MCF 10A (cell line): Measurements from ENCODE around the gene ATP23. TPM values are rescaled to one million over a fixed set of nuclear protein-coding genes. Genes with fewer than 3 reads are reported as not detected.

ENCODE experiments used
- BruUV-seq: library from RNA; stranded (reverse); fragments of 400-500 nt; replicated peaks from 2 replicates; lab custom pipeline; 2021; lab: Mats Ljungman, UMichigan
- CTCF ChIA-PET: fragments of 300-600 bp; sonication (Branson Sonifier 250); formaldehyde crosslinking; extraction: SDS; loops from one replicate; lab custom pipeline; 2021; ENCODE audit warnings: antibody characterized with exemption, inconsistent platforms; lab: Yijun Ruan, JAX
- POLR2A ChIA-PET: fragments of 300-600, 350-650 bp; sonication (Branson Sonifier 250); formaldehyde crosslinking; extraction: SDS; loops from one replicate; lab custom pipeline; 2020; ENCODE audit warnings: antibody characterized with exemption, inconsistent platforms; lab: Yijun Ruan, JAX
- DNase-seq: peaks from one replicate; pipeline ENCODE4 v3.0.0-alpha.2; 2018; ENCODE audit not compliant: unreplicated experiment
- H3K27ac Mint-ChIP-seq: one replicate; pipeline ENCODE4 v1.8.0; 2022; ENCODE audit warnings: mild to moderate bottlenecking, low read depth, mixed read lengths; ENCODE audit not compliant: unreplicated experiment
- H3K27me3 Mint-ChIP-seq: one replicate; pipeline ENCODE4 v1.8.0; 2022; ENCODE audit warnings: mixed read lengths; ENCODE audit not compliant: insufficient read depth, unreplicated experiment
- H3K36me3 Mint-ChIP-seq: one replicate; pipeline ENCODE4 v1.8.0; 2022; ENCODE audit warnings: mild to moderate bottlenecking, moderate library complexity, mixed read lengths; ENCODE audit not compliant: insufficient read depth, unreplicated experiment
- H3K4me1 Mint-ChIP-seq: one replicate; pipeline ENCODE4 v1.8.0; 2022; ENCODE audit warnings: mixed read lengths; ENCODE audit not compliant: insufficient read depth, unreplicated experiment
- H3K4me3 Mint-ChIP-seq: one replicate; pipeline ENCODE4 v1.8.0; 2022; ENCODE audit warnings: mild to moderate bottlenecking, moderate library complexity, mixed read lengths; ENCODE audit not compliant: unreplicated experiment
- H3K9me3 Mint-ChIP-seq: one replicate; pipeline ENCODE4 v1.8.0; 2022; ENCODE audit warnings: mixed read lengths; ENCODE audit not compliant: unreplicated experiment
- CTCF ChIP-seq: fragments of 200-600 bp; IDR thresholded peaks from one replicate; pipeline ENCODE4 v1.8.0; 2022; ENCODE audit warnings: antibody characterized with exemption, mild to moderate bottlenecking; ENCODE audit not compliant: unreplicated experiment
- intact Hi-C: fragments of 100-400 bp; cut with micrococcal nuclease; formaldehyde crosslinking; loops from 2 replicates; pipeline ENCODE4 v1.14.1; 2022
- total RNA-seq: library from RNA; stranded (reverse); gene quantifications from 2 replicates; pipeline ENCODE4 v1.2.3, GENCODE V29; 2022

ATP23 gene
- total RNA-seq, 1 experiment from 2014 or later: 3.0 TPM

- ChIA-PET POLR2A (no interaction called here), CTCF (interaction anchor here (1.5 kb wide), 1 partner anchor 86 kb away, joined by 7 read pairs; no protein-coding TSS in a partner anchor)
- H3K27ac Mint-ChIP-seq: no peak overlapping the region
- no peaks in the 10 kb centered on the region for H3K9me3 Mint-ChIP-seq
- DNase-seq: no peak
- no peak for TF ChIP-seq CTCF
- no TSS peak for BruUV-seq
- H3K27me3 Mint-ChIP-seq: peaks cover 17% of the 10 kb centered on the region
- no peak overlapping the region for H3K4me3 Mint-ChIP-seq
- no peaks in the 10 kb centered on the region for H3K4me1 Mint-ChIP-seq
- no peaks in the 10 kb centered on the region for H3K36me3 Mint-ChIP-seq
- intact Hi-C loops: no loop called here
Observed at GRCh38 chr12:57918147-57918546, 23.2 kb upstream of the ATP23 start.

GRCh38 chr12:57927086-57927485 is 14.3 kb upstream of the ATP23 start:
- POLR2A ChIA-PET: interaction anchor here (0.7 kb wide), 1 partner anchor 176 kb away, joined by 4 read pairs; no protein-coding TSS in a partner anchor
- H3K9me3 Mint-ChIP-seq: peaks cover 7% of the 10 kb centered on the region
- no peaks in the 10 kb centered on the region for H3K4me1 Mint-ChIP-seq
- H3K36me3 Mint-ChIP-seq: no peaks in the 10 kb centered on the region
- H3K4me3 Mint-ChIP-seq: no peak overlapping the region
- intact Hi-C loops: no loop called here
- no peak overlapping the region for H3K27ac Mint-ChIP-seq
- no peak for DNase-seq
- CTCF ChIA-PET: interaction anchor here (1.0 kb wide), 1 partner anchor 9 kb away, joined by 4 read pairs; no protein-coding TSS in a partner anchor
- no peak for TF ChIP-seq CTCF
- BruUV-seq: no TSS peak
- no peaks in the 10 kb centered on the region for H3K27me3 Mint-ChIP-seq

GRCh38 chr12:57929092-57929830 is 12.1 kb upstream of the ATP23 start:
- CTCF ChIA-PET: interaction anchor here (1.2 kb wide), 1 partner anchor 24 kb away, joined by 7 read pairs; no protein-coding TSS in a partner anchor
- TF ChIP-seq CTCF: no peak

DNA sequence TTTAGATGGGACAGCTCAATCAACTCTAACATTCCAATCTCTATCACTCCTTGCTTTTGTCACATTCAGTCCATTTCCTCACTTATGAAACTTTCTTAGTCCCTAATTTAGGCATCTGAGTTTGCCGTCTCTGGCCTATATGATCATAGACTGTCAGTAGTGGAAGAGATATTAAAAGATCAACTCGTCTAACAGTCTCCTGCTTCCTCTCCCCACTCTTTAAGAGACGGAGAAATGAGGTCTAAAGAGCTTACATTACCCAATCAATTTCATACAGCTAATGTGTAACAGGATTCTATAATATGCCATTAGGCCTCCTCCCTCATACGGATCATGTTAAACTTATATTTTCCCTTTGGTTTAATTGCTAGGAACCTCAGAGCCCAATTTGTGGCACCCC is 6.5 kb upstream of the ATP23 start:
- Mint-ChIP-seq H3K36me3 (no peaks in the 10 kb centered on the region), H3K27me3 (no peaks in the 10 kb centered on the region), H3K4me1 (peaks cover 11% of the 10 kb centered on the region), H3K9me3 (no peaks in the 10 kb centered on the region), H3K27ac (no peak overlapping the region), H3K4me3 (no peak overlapping the region)
- CTCF ChIA-PET: interaction anchor here (0.6 kb wide), 1 partner anchor 15 kb away, joined by 3 read pairs; no protein-coding TSS in a partner anchor
- intact Hi-C loops: no loop called here
- BruUV-seq: no TSS peak
- POLR2A ChIA-PET: interaction anchor here (0.9 to 1.2 kb wide), 2 partner anchors 10 to 152 kb away, joined by 3 read pairs; partner anchors contain the start of gene TSFM
- no peak for DNase-seq
- TF ChIP-seq CTCF: no peak

More at GRCh38 chr12:57929092-57929830, 12.1 kb upstream of the ATP23 start:
- POLR2A ChIA-PET: no interaction called here
- H3K9me3 Mint-ChIP-seq: peaks cover 5% of the 10 kb centered on the region
- no peaks in the 10 kb centered on the region for H3K36me3 Mint-ChIP-seq
- intact Hi-C loops: no loop called here
- H3K4me3 Mint-ChIP-seq: no peak overlapping the region
- no TSS peak for BruUV-seq
- no peaks in the 10 kb centered on the region for H3K27me3 Mint-ChIP-seq
- no peak overlapping the region for H3K27ac Mint-ChIP-seq
- no peak for DNase-seq
- H3K4me1 Mint-ChIP-seq: no peaks in the 10 kb centered on the region
